Endothelial cell (in vitro differentiated cells): ENCODE measurements around the gene CYTH2. TPM values are rescaled to one million over a fixed set of nuclear protein-coding genes. Genes with fewer than 3 reads are reported as not detected.

Source experiments
- DNase-seq: peaks from one replicate; pipeline ENCODE4 v3.0.0; 2021; ENCODE audit warnings: low spot score
- H3K27ac Mint-ChIP-seq: one replicate; pipeline ENCODE4 v1.8.0; 2021; ENCODE audit warnings: mixed read lengths, inconsistent platforms; ENCODE audit not compliant: unreplicated experiment
- H3K27me3 Mint-ChIP-seq: one replicate; pipeline ENCODE4 v1.8.0; 2021; ENCODE audit warnings: mild to moderate bottlenecking, moderate library complexity, mixed read lengths, inconsistent platforms; ENCODE audit not compliant: unreplicated experiment
- H3K36me3 Mint-ChIP-seq: one replicate; pipeline ENCODE4 v1.8.0; 2021; ENCODE audit warnings: mild to moderate bottlenecking, low read depth, mixed read lengths, inconsistent platforms; ENCODE audit not compliant: unreplicated experiment
- H3K4me1 Mint-ChIP-seq: one replicate; pipeline ENCODE4 v1.8.0; 2021; ENCODE audit warnings: mild to moderate bottlenecking, mixed read lengths, inconsistent platforms; ENCODE audit not compliant: unreplicated experiment
- H3K4me3 Mint-ChIP-seq: one replicate; pipeline ENCODE4 v1.8.0; 2021; ENCODE audit warnings: mild to moderate bottlenecking, mixed read lengths, inconsistent platforms; ENCODE audit not compliant: unreplicated experiment
- H3K9me3 Mint-ChIP-seq: one replicate; pipeline ENCODE4 v1.8.0; 2021; ENCODE audit warnings: mixed read lengths, inconsistent platforms; ENCODE audit not compliant: unreplicated experiment
- CTCF ChIP-seq: fragments of 200-600 bp; sonication (generic); IDR thresholded peaks from one replicate; pipeline ENCODE4 v1.5.0; 2021; ENCODE audit warnings: antibody characterized with exemption; ENCODE audit not compliant: unreplicated experiment
- total RNA-seq: library from RNA; stranded (reverse); fragmentation: NEBNext Ultra II Directional; extraction: Animal tissue kit (Norgen Biotek cat#: 25700); gene quantifications from one replicate; pipeline ENCODE4 v1.2.1, GENCODE V29; 2021; ENCODE audit not compliant: unreplicated experiment

Gene CYTH2
- total RNA-seq, 1 donor from 2014 or later = 165 TPM

GRCh38 chr19:48530066-48530720, 61.0 kb downstream of the CYTH2 start:
- H3K4me1 Mint-ChIP-seq = no peaks in the 10 kb centered on the region
- H3K9me3 Mint-ChIP-seq = no peaks in the 10 kb centered on the region
- no peak overlapping the region for H3K4me3 Mint-ChIP-seq
- no peak overlapping the region for H3K27ac Mint-ChIP-seq
- no peak for TF ChIP-seq CTCF
- no peak for DNase-seq
- H3K27me3 Mint-ChIP-seq = peaks cover 3% of the 10 kb centered on the region
- no peaks in the 10 kb centered on the region for H3K36me3 Mint-ChIP-seq

DNA sequence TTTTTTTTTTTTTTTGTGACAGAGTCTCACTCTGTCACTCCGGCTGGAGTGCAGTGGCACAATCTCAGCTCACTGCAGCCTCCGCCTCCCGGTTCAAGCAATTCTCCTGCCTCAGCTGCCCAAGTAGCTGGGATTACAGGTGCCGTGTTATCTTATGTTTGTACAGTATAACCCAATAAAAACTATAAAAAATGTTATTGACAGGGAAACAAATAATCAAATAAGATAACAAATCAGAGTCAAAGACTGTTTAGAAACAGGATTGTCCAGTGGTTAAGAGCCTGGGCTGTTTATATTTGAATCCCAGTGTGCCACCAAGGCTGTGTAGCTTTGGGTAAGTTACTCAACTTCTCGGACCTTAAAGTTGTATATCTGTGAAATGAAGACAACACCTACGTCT, 61.6 kb downstream of the CYTH2 start:
- no peak overlapping the region for H3K27ac Mint-ChIP-seq
- H3K4me3 Mint-ChIP-seq = no peak overlapping the region
- no peak for TF ChIP-seq CTCF

More for the DNA sequence above, 61.6 kb downstream of the CYTH2 start:
- Mint-ChIP-seq H3K27me3 (peaks cover 3% of the 10 kb centered on the region), H3K36me3 (no peaks in the 10 kb centered on the region), H3K4me1 (no peaks in the 10 kb centered on the region), H3K9me3 (no peaks in the 10 kb centered on the region)
- no peak for DNase-seq

Other genes with a start within 250 kb of the CYTH2 start
- 210 TPM for gene CARD8, start 213.5 kb upstream of the CYTH2 start, total RNA-seq
- gene ZNF114, start 199.3 kb upstream of the CYTH2 start, total RNA-seq = 12.2 TPM
- gene EMP3, start 143.8 kb upstream of the CYTH2 start, total RNA-seq = 10.0 TPM
- gene TMEM143, start 105.4 kb upstream of the CYTH2 start, total RNA-seq = 8.5 TPM
- gene SYNGR4, start 105.0 kb upstream of the CYTH2 start, total RNA-seq = not detected
- gene KDELR1, start 77.8 kb upstream of the CYTH2 start, total RNA-seq = 325 TPM
- 25.2 TPM for gene GRIN2D, start 75.7 kb upstream of the CYTH2 start, total RNA-seq
- gene GRWD1, start 23.4 kb upstream of the CYTH2 start, total RNA-seq = 38.4 TPM
- gene KCNJ14, start 13.8 kb upstream of the CYTH2 start, total RNA-seq = 0.95 TPM
- gene LMTK3, start 42.5 kb downstream of the CYTH2 start, total RNA-seq = 3.0 TPM
- gene SULT2B1, start 82.8 kb downstream of the CYTH2 start, total RNA-seq = 0.62 TPM
- gene SPACA4, start 137.4 kb downstream of the CYTH2 start, total RNA-seq = not detected
- 0.64 TPM for gene FAM83E, start 145.7 kb downstream of the CYTH2 start, total RNA-seq
- gene RPL18, start 149.8 kb downstream of the CYTH2 start, total RNA-seq = 1,683 TPM
- 24.7 TPM for gene SPHK2, start 150.1 kb downstream of the CYTH2 start, total RNA-seq
- 4.3 TPM for gene DBP, start 168.0 kb downstream of the CYTH2 start, total RNA-seq
- gene CA11, start 176.8 kb downstream of the CYTH2 start, total RNA-seq = 11.9 TPM
- 0.21 TPM for gene NTN5, start 203.6 kb downstream of the CYTH2 start, total RNA-seq
- gene FUT2, start 226.6 kb downstream of the CYTH2 start, total RNA-seq = 1.5 TPM